OCI-LY7 (cell line): ENCODE results near the gene SPATA25. TPM values are rescaled to one million over a fixed set of nuclear protein-coding genes. Genes with fewer than 3 reads are reported as not detected.
A peak's percentile ranks its signal among the peaks of the same experiment; 100 is the strongest.

ENCODE experiments used
- BruUV-seq: library from RNA; stranded (reverse); fragments of 400-500 nt; replicated peaks from 2 replicates; lab custom pipeline; 2021; lab: Mats Ljungman, UMichigan
- CTCF ChIA-PET: fragments of 300-600 bp; sonication (Branson Sonifier 250); formaldehyde crosslinking; loops from one replicate; lab custom pipeline; 2022; ENCODE audit warnings: antibody characterized with exemption; ENCODE audit not compliant: unreplicated experiment; lab: Charles Lee
- POLR2A ChIA-PET: fragments of 300-600 bp; sonication (Branson Sonifier 250); formaldehyde crosslinking; loops from one replicate; lab custom pipeline; 2022; ENCODE audit warnings: antibody characterized with exemption; lab: Charles Lee
- DNase-seq: peaks from one replicate; pipeline ENCODE4 v3.0.0-alpha.2; 2015; ENCODE audit warnings: low spot score
- H2AFZ ChIP-seq: fragments of 200-600 bp; sonication (generic), shearing (Covaris generic); 2 replicates; pipeline ENCODE4 v1.6.1; 2014; ENCODE audit warnings: mild to moderate bottlenecking, antibody characterized with exemption, low read length, moderate library complexity
- H3K27ac ChIP-seq: fragments of 200-600 bp; sonication (generic); 2 replicates; pipeline ENCODE4 v1.5.1; 2014; ENCODE audit warnings: mixed run types, low read depth, mild to moderate bottlenecking, moderate library complexity, low read length, inconsistent platforms; ENCODE audit not compliant: poor library complexity, severe bottlenecking
- H3K36me3 ChIP-seq: fragments of 200-600 bp; sonication (generic); 2 replicates; pipeline ENCODE4 v1.6.1; 2014; ENCODE audit warnings: mild to moderate bottlenecking, antibody characterized with exemption, low read length, moderate library complexity, mixed read lengths; ENCODE audit not compliant: insufficient read depth
- H3K4me1 ChIP-seq: fragments of 200-600 bp; sonication (generic); 2 replicates; pipeline ENCODE4 v1.5.1; 2014; ENCODE audit warnings: mild to moderate bottlenecking, low read length; ENCODE audit not compliant: insufficient read depth, poor library complexity, severe bottlenecking
- H3K4me2 ChIP-seq: fragments of 200-600 bp; sonication (generic); 2 replicates; pipeline ENCODE4 v1.6.1; 2014; ENCODE audit warnings: mild to moderate bottlenecking, low read length
- H3K4me3 ChIP-seq: fragments of 200-600 bp; sonication (generic); 2 replicates; pipeline ENCODE4 v1.5.1; 2014; ENCODE audit warnings: mild to moderate bottlenecking, low read depth, low read length; ENCODE audit not compliant: poor library complexity, severe bottlenecking
- H3K79me2 ChIP-seq: fragments of 200-600 bp; sonication (generic); 2 replicates; pipeline ENCODE4 v1.6.1; 2016; ENCODE audit warnings: low read depth, mild to moderate bottlenecking, low read length, moderate library complexity, mixed read lengths; ENCODE audit not compliant: insufficient read depth
- H3K9me2 ChIP-seq: fragments of 200-600 bp; sonication (generic); 2 replicates; pipeline ENCODE4 v1.6.1; 2016; ENCODE audit warnings: mild to moderate bottlenecking, low read length, mixed read lengths; ENCODE audit not compliant: insufficient read depth
- H3K9me3 ChIP-seq: fragments of 200-600 bp; sonication (generic); 2 replicates; pipeline ENCODE4 v1.6.1; 2014; ENCODE audit warnings: mild to moderate bottlenecking, mixed run types, low read length, mixed read lengths
- H4K20me1 ChIP-seq: fragments of 200-600 bp; sonication (generic); 2 replicates; pipeline ENCODE4 v1.6.1; 2014; ENCODE audit warnings: mild to moderate bottlenecking, antibody characterized with exemption, low read length, moderate library complexity, mixed read lengths; ENCODE audit not compliant: insufficient read depth
- EZH2phosphoT487 ChIP-seq: fragments of 200-600 bp; sonication (generic); IDR thresholded peaks from 2 replicates; pipeline ENCODE4 v1.6.1; 2018; ENCODE audit warnings: low read depth, borderline replicate concordance, mild to moderate bottlenecking, mixed run types, antibody characterized with exemption, low read length, moderate library complexity, mixed read lengths
- intact Hi-C: fragments of 100-400 bp; cut with micrococcal nuclease; formaldehyde crosslinking; loops from one replicate; pipeline ENCODE4 v1.10.0; 2022; ENCODE audit not compliant: unreplicated experiment
- total RNA-seq, 2 experiments: library from RNA; depleted of rRNA in 1 of 2; stranded (reverse); fragments of >200 nt in 1 of 2; shearing (Covaris generic) in 1 of 2; gene quantifications; 2 replicates each; pipeline ENCODE4 v1.2.3, GENCODE V29; 2014 to 2022
- TF ChIP-seq, protein P1 (sequence below): fragments of 200-600 bp; sonication (generic); conservative IDR thresholded peaks from 2 replicates; pipeline ENCODE4 v1.5.1; 2014; ENCODE audit warnings: mild to moderate bottlenecking, antibody characterized with exemption, low read length, moderate library complexity, mixed read lengths

The SPATA25 gene
- total RNA-seq, 2 experiments from 2014 or later: 5.8 TPM

DNA sequence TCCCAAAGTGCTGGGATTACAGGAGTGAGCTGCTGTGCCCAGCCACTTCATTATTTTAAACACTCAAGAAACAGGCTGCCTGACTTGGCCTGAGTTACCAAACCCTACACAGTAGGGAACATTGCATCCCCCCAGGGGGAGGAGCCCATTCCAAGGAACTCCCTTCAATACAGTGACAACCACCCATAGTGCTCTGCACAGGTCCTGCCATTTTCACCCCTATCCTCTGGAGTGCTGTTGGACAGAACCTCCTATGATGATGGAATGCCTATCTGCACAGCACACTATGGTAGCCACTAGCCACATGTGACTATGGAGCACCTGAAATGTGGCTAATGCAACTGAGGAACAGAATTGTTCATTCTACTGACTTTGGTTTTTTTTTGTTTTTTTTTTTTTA is 42.0 kb downstream of the SPATA25 start:
- ChIA-PET CTCF (no interaction called here), POLR2A (interaction anchor here (1.1 kb wide), 1 partner anchor 13 kb away, joined by 4 read pairs; no protein-coding TSS in a partner anchor)
- Histone ChIP-seq H3K36me3 (peaks cover 32% of the 10 kb centered on the region; the same call in 1 of the 2 replicates), H4K20me1 (no peaks in the 10 kb centered on the region), H3K79me2 (no peaks in the 10 kb centered on the region), H3K4me2 (no peak overlapping the region), H2AFZ (no peak overlapping the region), H3K4me1 (peaks cover 20% of the 10 kb centered on the region), H3K9me2 (no peaks in the 10 kb centered on the region), H3K27ac (no peak overlapping the region), H3K4me3 (no peak overlapping the region), H3K9me3 (no peaks in the 10 kb centered on the region)
- BruUV-seq: no TSS peak
- TF ChIP-seq, protein P1, sequence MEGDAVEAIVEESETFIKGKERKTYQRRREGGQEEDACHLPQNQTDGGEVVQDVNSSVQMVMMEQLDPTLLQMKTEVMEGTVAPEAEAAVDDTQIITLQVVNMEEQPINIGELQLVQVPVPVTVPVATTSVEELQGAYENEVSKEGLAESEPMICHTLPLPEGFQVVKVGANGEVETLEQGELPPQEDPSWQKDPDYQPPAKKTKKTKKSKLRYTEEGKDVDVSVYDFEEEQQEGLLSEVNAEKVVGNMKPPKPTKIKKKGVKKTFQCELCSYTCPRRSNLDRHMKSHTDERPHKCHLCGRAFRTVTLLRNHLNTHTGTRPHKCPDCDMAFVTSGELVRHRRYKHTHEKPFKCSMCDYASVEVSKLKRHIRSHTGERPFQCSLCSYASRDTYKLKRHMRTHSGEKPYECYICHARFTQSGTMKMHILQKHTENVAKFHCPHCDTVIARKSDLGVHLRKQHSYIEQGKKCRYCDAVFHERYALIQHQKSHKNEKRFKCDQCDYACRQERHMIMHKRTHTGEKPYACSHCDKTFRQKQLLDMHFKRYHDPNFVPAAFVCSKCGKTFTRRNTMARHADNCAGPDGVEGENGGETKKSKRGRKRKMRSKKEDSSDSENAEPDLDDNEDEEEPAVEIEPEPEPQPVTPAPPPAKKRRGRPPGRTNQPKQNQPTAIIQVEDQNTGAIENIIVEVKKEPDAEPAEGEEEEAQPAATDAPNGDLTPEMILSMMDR: no peak
- TF ChIP-seq EZH2phosphoT487: no peak
- no peak for DNase-seq
- intact Hi-C loops: no loop called here

DNA sequence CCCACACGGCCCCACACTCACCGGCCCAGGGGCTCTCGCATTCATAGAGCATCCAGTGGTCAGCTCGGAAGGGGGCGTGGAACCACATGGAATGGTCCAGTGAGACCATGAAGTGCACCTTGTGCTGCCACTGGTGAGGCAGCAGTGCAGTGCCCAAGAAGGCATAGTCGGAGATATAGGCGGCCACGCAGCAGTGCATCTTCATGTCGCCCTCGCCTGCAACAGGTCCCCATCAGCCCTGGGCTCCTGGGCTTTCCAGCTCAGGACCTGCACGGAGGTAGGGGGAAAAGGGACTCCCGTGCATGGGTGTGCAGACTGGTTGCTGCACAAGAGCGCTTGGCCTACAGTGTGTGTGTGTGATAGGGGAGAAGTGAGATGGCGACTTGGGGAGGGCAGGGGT is 43.9 kb downstream of the SPATA25 start:
- Histone ChIP-seq H3K27ac (no peak overlapping the region), H3K9me2 (no peaks in the 10 kb centered on the region), H3K4me3 (no peak overlapping the region), H3K4me1 (peaks cover 20% of the 10 kb centered on the region), H3K4me2 (no peak overlapping the region), H2AFZ (no peak overlapping the region), H4K20me1 (no peaks in the 10 kb centered on the region), H3K36me3 (peaks cover 32% of the 10 kb centered on the region; the same call in 1 of the 2 replicates), H3K79me2 (no peaks in the 10 kb centered on the region), H3K9me3 (no peaks in the 10 kb centered on the region)
- intact Hi-C loops: no loop called here
- POLR2A ChIA-PET: no interaction called here
- no peak for TF ChIP-seq EZH2phosphoT487
- TF ChIP-seq, protein P1: no peak
- CTCF ChIA-PET: no interaction called here
- no peak for DNase-seq
- no TSS peak for BruUV-seq

DNA sequence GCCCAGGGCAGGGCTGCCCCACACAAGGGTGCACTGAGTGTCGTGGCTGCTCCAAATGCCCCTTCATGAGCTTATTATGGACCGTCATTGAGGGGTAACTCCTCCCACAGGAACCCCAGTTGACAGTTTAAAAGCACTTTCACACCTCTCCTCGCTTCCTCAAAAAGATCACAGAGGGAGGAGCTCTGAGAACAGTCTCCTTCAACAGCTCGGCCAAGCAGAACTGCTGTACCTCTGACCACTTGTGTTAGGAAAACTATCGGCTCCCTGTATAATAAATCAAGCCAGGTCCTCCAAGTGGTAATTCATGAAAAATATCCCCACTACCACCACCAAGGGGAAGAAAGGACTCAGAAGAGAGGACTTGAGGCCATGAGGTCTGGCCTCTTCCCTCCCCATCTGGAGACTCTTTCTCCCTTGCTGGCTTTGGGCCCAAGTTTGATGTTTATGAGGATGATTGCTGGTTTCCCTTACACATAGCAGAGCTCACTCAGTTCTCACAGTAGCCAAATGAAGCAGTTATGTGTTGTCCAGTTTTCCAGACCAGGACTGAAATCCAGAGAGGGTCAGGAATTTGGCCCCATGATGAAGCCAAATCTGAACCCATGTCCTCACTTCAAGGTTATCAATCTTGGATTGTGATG is 45.1 kb downstream of the SPATA25 start:
- peak overlapping the region; percentile 66 for H3K27ac ChIP-seq
- intact Hi-C loops: no loop called here
- peaks cover 20% of the 10 kb centered on the region for H3K4me1 ChIP-seq
- H3K79me2 ChIP-seq: no peaks in the 10 kb centered on the region
- H3K4me3 ChIP-seq: peak overlapping the region; percentile 12
- CTCF ChIA-PET: interaction anchor here (0.7 to 1.2 kb wide), 2 partner anchors 20 to 128 kb away, joined by 3 to 4 read pairs; no protein-coding TSS in a partner anchor
- H3K9me3 ChIP-seq: no peaks in the 10 kb centered on the region
- TF ChIP-seq EZH2phosphoT487: no peak
- TF ChIP-seq, protein P1: no peak
- H3K9me2 ChIP-seq: no peaks in the 10 kb centered on the region
- POLR2A ChIA-PET: interaction anchor here (0.6 to 2.4 kb wide), 12 partner anchors 10 to 166 kb away, joined by 3 to 11 read pairs (median 5); partner anchors contain the start of genes ACOT8, SNX21, ZSWIM1 and ZSWIM3
- H4K20me1 ChIP-seq: no peaks in the 10 kb centered on the region
- BruUV-seq: TSS peak; percentile 35
- peaks cover 32% of the 10 kb centered on the region; the same call in 1 of the 2 replicates for H3K36me3 ChIP-seq
- H3K4me2 ChIP-seq: peak overlapping the region; percentile 58
- peak overlapping the region; percentile 13; the same call in 1 of the 2 replicates for H2AFZ ChIP-seq
- DNase-seq: peak; percentile 84
